Naive thymus-derived CD4-positive, alpha-beta T cell (primary cell): ENCODE data around the gene PPP6R3. TPM values are rescaled to one million over a fixed set of nuclear protein-coding genes. Genes with fewer than 3 reads are reported as not detected.

Experiments used
- ATAC-seq: fragments of 150-1000 bp; cut with Tn5 transposase; 2 replicates; pipeline ENCODE4 v1.10.0; 2021; ENCODE audit warnings: mild to moderate bottlenecking, moderate library complexity
- CTCF ChIA-PET: fragments of 350-600 bp; sonication (Branson Sonifier 250); formaldehyde crosslinking; loops from one replicate; lab custom pipeline; 2021; ENCODE audit warnings: antibody characterized with exemption; lab: Charles Lee
- POLR2A ChIA-PET: fragments of 350-600 bp; sonication (Branson Sonifier 250); formaldehyde crosslinking; loops from one replicate; lab custom pipeline; 2021; ENCODE audit warnings: antibody characterized with exemption, inconsistent platforms; lab: Charles Lee
- DNase-seq, 9 donors: peaks; one replicate each; pipeline versions ENCODE4 v3.0.0 to v3.0.0-alpha.2; 2020 to 2022; ENCODE audit warnings: mixed read lengths in 1 of 9
- H3K27ac ChIP-seq: one replicate; pipeline ENCODE4 v1.7.0; 2013; ENCODE audit warnings: mild to moderate bottlenecking, low read depth, low read length, moderate library complexity
- H3K27me3 ChIP-seq, 2 donors: one replicate each; pipeline ENCODE4 v1.7.0; 2013; ENCODE audit warnings: low read length in 2 of 2, mild to moderate bottlenecking in 2 of 2, moderate library complexity in 2 of 2; ENCODE audit not compliant: control insufficient read depth in 2 of 2, insufficient read depth in 2 of 2
- H3K36me3 ChIP-seq, 3 experiments: 1 replicate in 2 of 3; 2 replicates in 1 of 3; pipeline ENCODE4 v1.7.0; 2013; ENCODE audit warnings: low read length in 3 of 3, mild to moderate bottlenecking in 3 of 3, moderate library complexity in 1 of 3; ENCODE audit not compliant: insufficient read depth in 3 of 3, control insufficient read depth in 2 of 3
- H3K4me1 ChIP-seq, 2 donors: one replicate each; pipeline ENCODE4 v1.7.0; 2013; ENCODE audit warnings: low read length in 2 of 2, mild to moderate bottlenecking in 2 of 2, moderate library complexity in 1 of 2; ENCODE audit not compliant: control insufficient read depth in 2 of 2, insufficient read depth in 2 of 2
- H3K4me3 ChIP-seq: 2 replicates; pipeline ENCODE4 v1.7.0; 2013; ENCODE audit warnings: mild to moderate bottlenecking, low read length
- H3K9me3 ChIP-seq, 3 experiments: 1 replicate in 2 of 3; 2 replicates in 1 of 3; pipeline ENCODE4 v1.7.0; 2013; ENCODE audit warnings: low read length in 3 of 3; ENCODE audit not compliant: control insufficient read depth in 2 of 3
- H3K27ac Mint-ChIP-seq, 9 donors: one replicate each; pipeline ENCODE4 v1.8.0; 2020 to 2022; ENCODE audit warnings: mixed read lengths in 9 of 9, mild to moderate bottlenecking in 8 of 9, moderate library complexity in 5 of 9, inconsistent platforms in 2 of 9
- H3K27me3 Mint-ChIP-seq, 5 donors: one replicate each; pipeline ENCODE4 v1.8.0; 2021 to 2022; ENCODE audit warnings: mixed read lengths in 5 of 5, mild to moderate bottlenecking in 1 of 5
- H3K36me3 Mint-ChIP-seq, 5 donors: one replicate each; pipeline ENCODE4 v1.8.0; 2020 to 2022; ENCODE audit warnings: mixed read lengths in 5 of 5, mild to moderate bottlenecking in 3 of 5, inconsistent platforms in 1 of 5
- H3K4me1 Mint-ChIP-seq, 7 donors: one replicate each; pipeline ENCODE4 v1.8.0; 2020 to 2022; ENCODE audit warnings: mixed read lengths in 7 of 7, mild to moderate bottlenecking in 3 of 7, inconsistent platforms in 1 of 7
- H3K4me3 Mint-ChIP-seq, 10 donors: one replicate each; pipeline ENCODE4 v1.8.0; 2020 to 2022; ENCODE audit warnings: mild to moderate bottlenecking in 10 of 10, mixed read lengths in 10 of 10, moderate library complexity in 6 of 10, inconsistent platforms in 2 of 10
- H3K9me3 Mint-ChIP-seq, 11 donors: one replicate each; pipeline ENCODE4 v1.8.0; 2020 to 2022; ENCODE audit warnings: mixed read lengths in 11 of 11, mild to moderate bottlenecking in 4 of 11, inconsistent platforms in 1 of 11, moderate library complexity in 1 of 11
- intact Hi-C, 2 donors: fragments of 100-400 bp; cut with micrococcal nuclease; formaldehyde crosslinking; loops; one replicate each; pipeline ENCODE4 v1.15.1; 2023
- polyA plus RNA-seq, 2 donors: library from polyadenylated mRNA; unstranded; fragments of 300-500 nt; fragmentation: Illumina TruSeq; gene quantifications; one replicate each; pipeline ENCODE4 v1.2.3, GENCODE V29; 2021
- total RNA-seq, 6 experiments: library from RNA in 5 of 6; stranded (reverse) in 5 of 6; gene quantifications; 1 replicate in 5 of 6; 2 replicates in 1 of 6; pipeline ENCODE4 v1.2.3 and lab custom pipeline; 2021 to 2026

Gene PPP6R3
- total and polyA plus RNA-seq, 7 experiments from 2014 or later = 43.5 to 159 (median 133) TPM

DNA sequence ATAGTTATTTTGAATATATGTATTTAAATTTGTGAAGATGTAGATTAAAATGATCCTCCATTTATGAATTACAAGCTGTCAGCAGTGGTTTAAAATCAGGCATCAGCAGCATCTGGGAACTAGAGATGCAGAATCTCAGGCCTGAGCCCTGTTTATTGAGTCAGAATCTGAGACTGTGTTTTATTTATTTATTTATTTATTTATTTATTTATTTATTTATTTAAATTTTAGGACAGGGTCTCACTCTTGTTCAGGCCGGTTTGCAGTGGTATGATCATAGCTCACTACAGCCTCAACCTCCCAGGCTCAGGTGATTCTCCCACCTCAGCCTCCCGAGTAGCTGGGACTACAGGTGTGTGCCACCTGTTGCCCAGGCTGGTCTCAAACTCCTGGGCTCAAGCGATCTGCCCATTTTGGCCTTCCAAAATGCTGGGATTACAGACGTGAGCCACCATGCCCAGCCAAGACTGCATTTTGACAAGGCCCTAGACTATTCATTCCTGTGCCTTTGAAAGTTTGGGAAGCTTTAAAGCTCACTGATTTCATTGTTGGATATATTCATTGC, 70.7 kb downstream of the PPP6R3 start:
- peaks cover 0 to 32% (median 5%) of the 10 kb centered on the region in 3 experiments for H3K36me3 ChIP-seq
- ATAC-seq (no peak), DNase-seq (no peak)
- Mint-ChIP-seq H3K4me3 (peak overlapping the region in 1 of 10 donors; percentile 41), H3K4me1 (peaks cover 54 to 99% (median 89%) of the 10 kb centered on the region in 7 donors), H3K27me3 (no peaks in the 10 kb centered on the region), H3K9me3 (no peaks in the 10 kb centered on the region), H3K36me3 (peaks cover 10 to 43% (median 16%) of the 10 kb centered on the region in 5 donors), H3K27ac (peak overlapping the region in 7 of 9 donors; percentile 6 to 73 (median 60))
- intact Hi-C loops = no loop called here
- peaks cover 23 to 28% of the 10 kb centered on the region in 2 donors for H3K4me1 ChIP-seq
- no peak overlapping the region for H3K27ac ChIP-seq
- POLR2A ChIA-PET = interaction anchor here (1.6 kb wide), 1 partner anchor 19 kb away, joined by 5 read pairs; no protein-coding TSS in a partner anchor
- no peak overlapping the region for H3K4me3 ChIP-seq
- no peaks in the 10 kb centered on the region for H3K9me3 ChIP-seq
- H3K27me3 ChIP-seq = no peaks in the 10 kb centered on the region
- CTCF ChIA-PET = interaction anchor here (1.5 kb wide), 1 partner anchor 72 kb away, joined by 3 read pairs; no protein-coding TSS in a partner anchor

DNA sequence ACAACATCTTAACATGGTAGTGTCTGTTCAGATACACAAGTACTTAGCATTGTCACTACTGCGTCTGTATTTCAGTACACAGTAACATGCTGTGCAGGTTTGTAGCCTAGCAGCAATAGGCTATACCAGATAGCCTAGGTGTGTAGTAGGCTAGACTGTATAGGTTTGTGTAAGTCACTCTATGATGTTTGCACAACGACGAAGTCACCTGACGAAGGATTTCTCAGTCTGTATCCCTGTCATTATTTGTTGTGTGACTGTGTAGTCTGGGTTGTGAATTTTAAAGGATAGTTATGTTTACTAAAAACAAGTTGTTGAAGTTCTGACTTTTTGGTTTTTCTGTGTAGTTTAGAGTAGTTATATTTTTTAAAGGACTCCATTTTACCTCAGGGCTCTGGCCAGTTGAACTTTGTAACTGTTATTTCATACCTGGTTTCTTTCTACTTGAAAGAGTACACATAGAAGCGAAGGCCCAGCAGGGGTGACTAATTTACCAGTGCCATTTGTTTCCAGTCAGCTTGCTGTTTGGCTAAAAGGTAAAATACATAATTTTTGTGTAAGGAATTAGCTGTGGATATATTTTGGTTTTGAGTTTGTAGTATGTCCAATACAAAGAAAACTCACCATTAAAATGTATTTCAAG, 72.3 kb downstream of the PPP6R3 start:
- Mint-ChIP-seq H3K4me1 (peaks cover 43 to 96% (median 86%) of the 10 kb centered on the region in 7 donors), H3K27me3 (no peaks in the 10 kb centered on the region), H3K9me3 (no peaks in the 10 kb centered on the region), H3K36me3 (peaks cover 4 to 37% (median 12%) of the 10 kb centered on the region in 5 donors), H3K4me3 (peak overlapping the region in 1 of 10 donors; percentile 12), H3K27ac (peak overlapping the region in 4 of 9 donors; percentile 6 to 57 (median 16))
- Histone ChIP-seq H3K4me3 (no peak overlapping the region), H3K9me3 (no peaks in the 10 kb centered on the region), H3K27ac (no peak overlapping the region), H3K4me1 (peaks cover 13 to 20% of the 10 kb centered on the region in 2 donors), H3K27me3 (no peaks in the 10 kb centered on the region), H3K36me3 (peaks cover 0 to 25% (median 0%) of the 10 kb centered on the region in 3 experiments)
- intact Hi-C loops = no loop called here
- ATAC-seq (no peak), DNase-seq (no peak)
- CTCF ChIA-PET = no interaction called here
- POLR2A ChIA-PET = interaction anchor here (0.7 kb wide), 2 partner anchors 15 to 1713 kb away, joined by 3 read pairs; no protein-coding TSS in a partner anchor

DNA sequence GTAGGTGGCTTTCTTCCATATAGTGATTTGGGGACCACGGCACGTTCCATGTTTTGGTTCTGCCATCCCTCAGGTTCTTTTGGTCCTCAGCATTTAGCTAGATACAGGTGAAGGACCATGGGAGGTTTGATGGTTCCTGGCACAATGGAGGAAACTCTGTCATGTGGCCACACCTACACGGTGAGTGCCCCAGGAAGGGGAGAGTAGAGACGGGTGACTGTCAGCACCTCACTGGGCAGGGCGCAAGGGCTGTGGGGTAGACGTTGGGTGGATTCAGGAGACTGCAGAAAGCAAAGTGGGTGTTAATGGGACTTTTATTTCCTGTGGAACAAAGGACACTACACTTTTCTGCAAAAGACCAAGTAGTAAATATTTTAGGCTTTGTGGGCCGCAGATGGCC, 73.4 kb downstream of the PPP6R3 start:
- H3K27ac Mint-ChIP-seq = peak overlapping the region in 8 of 9 donors; percentile 2 to 84 (median 72)
- Histone ChIP-seq H3K36me3 (peaks cover 0 to 31% (median 3%) of the 10 kb centered on the region in 3 experiments), H3K27ac (no peak overlapping the region), H3K4me3 (no peak overlapping the region), H3K9me3 (no peaks in the 10 kb centered on the region), H3K4me1 (peaks cover 6 to 9% of the 10 kb centered on the region in 2 donors), H3K27me3 (no peaks in the 10 kb centered on the region)
- ChIA-PET POLR2A (no interaction called here), CTCF (no interaction called here)
- peaks cover 42 to 93% (median 82%) of the 10 kb centered on the region in 7 donors for H3K4me1 Mint-ChIP-seq
- DNase-seq = no peak
- no peaks in the 10 kb centered on the region for H3K27me3 Mint-ChIP-seq
- intact Hi-C loops = no loop called here
- no peaks in the 10 kb centered on the region for H3K9me3 Mint-ChIP-seq
- peaks cover 8 to 40% (median 11%) of the 10 kb centered on the region in 5 donors for H3K36me3 Mint-ChIP-seq
- ATAC-seq = no peak
- H3K4me3 Mint-ChIP-seq = no peak overlapping the region

GRCh38 chr11:68535098-68535497, 74.5 kb downstream of the PPP6R3 start:
- Mint-ChIP-seq H3K27me3 (no peaks in the 10 kb centered on the region), H3K4me3 (no peak overlapping the region), H3K36me3 (peaks cover 10 to 43% (median 19%) of the 10 kb centered on the region in 5 donors), H3K27ac (peak overlapping the region in 6 of 9 donors; percentile 1 to 79 (median 54)), H3K4me1 (peaks cover 40 to 92% (median 84%) of the 10 kb centered on the region in 7 donors), H3K9me3 (no peaks in the 10 kb centered on the region)
- ChIA-PET POLR2A (no interaction called here), CTCF (no interaction called here)
- no peak for DNase-seq
- Histone ChIP-seq H3K27me3 (no peaks in the 10 kb centered on the region), H3K4me1 (peaks cover 6 to 7% of the 10 kb centered on the region in 2 donors), H3K4me3 (no peak overlapping the region), H3K36me3 (peaks cover 0 to 42% (median 3%) of the 10 kb centered on the region in 3 experiments), H3K9me3 (no peaks in the 10 kb centered on the region), H3K27ac (no peak overlapping the region)
- ATAC-seq = no peak
- intact Hi-C loops = no loop called here

DNA sequence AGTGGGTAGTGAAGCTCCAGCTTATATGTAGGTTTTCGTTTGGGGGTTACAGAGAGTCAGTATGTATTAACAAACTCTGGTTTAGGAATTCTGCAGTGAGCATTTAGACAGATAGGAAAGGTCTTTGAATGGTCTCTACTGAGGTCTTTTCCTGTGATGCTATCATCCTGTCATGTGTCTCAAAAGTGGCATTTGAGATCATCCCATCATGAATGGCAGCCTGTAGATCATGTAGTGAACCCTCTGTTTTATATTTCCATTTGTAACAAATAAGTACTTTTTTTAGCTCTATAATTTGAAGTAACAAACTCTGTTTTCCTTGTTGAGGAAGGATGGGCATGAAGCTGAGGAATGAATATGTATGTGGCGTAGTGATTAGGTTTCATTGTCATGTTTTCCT, 76.2 kb downstream of the PPP6R3 start:
- H3K4me3 ChIP-seq = no peak overlapping the region
- ChIA-PET CTCF (no interaction called here), POLR2A (interaction anchor here (0.6 kb wide), 1 partner anchor 36 kb away, joined by 3 read pairs; no protein-coding TSS in a partner anchor)
- H3K9me3 ChIP-seq = no peaks in the 10 kb centered on the region
- H3K27ac ChIP-seq = no peak overlapping the region
- Mint-ChIP-seq H3K27me3 (no peaks in the 10 kb centered on the region), H3K27ac (peak overlapping the region in 7 of 9 donors; percentile 10 to 79 (median 43)), H3K36me3 (peaks cover 20 to 43% (median 27%) of the 10 kb centered on the region in 5 donors), H3K9me3 (no peaks in the 10 kb centered on the region), H3K4me3 (no peak overlapping the region), H3K4me1 (peaks cover 42 to 93% (median 86%) of the 10 kb centered on the region in 7 donors)
- peaks cover 0 to 48% (median 3%) of the 10 kb centered on the region in 3 experiments for H3K36me3 ChIP-seq
- no peaks in the 10 kb centered on the region for H3K27me3 ChIP-seq
- DNase-seq = no peak
- intact Hi-C loops = no loop called here
- peaks cover 6 to 7% of the 10 kb centered on the region in 2 donors for H3K4me1 ChIP-seq
- ATAC-seq = no peak

DNA sequence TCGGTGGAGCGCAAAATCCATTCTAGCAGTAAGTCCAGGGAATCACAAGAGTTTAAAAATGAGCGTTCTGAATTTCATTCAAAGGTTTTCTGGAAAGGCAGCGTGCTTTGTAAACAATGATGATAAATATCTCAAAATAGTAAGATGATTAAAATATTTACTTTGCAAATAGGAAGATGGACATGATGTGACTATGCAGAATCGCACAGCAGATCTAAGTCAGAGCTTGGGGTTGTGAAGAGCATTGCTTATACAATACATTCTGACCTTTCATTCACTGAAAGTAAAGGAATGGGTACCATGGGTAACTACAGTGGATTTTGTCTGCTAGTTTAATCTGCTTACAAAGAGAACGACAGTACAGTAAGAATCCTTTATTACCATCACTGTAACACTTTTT, 77.5 kb downstream of the PPP6R3 start:
- H3K27ac Mint-ChIP-seq = peak overlapping the region in 5 of 9 donors; percentile 1 to 22 (median 14)
- Histone ChIP-seq H3K27ac (no peak overlapping the region), H3K36me3 (peaks cover 0 to 51% (median 3%) of the 10 kb centered on the region in 3 experiments), H3K9me3 (no peaks in the 10 kb centered on the region), H3K4me1 (peaks cover 6 to 7% of the 10 kb centered on the region in 2 donors), H3K4me3 (no peak overlapping the region), H3K27me3 (no peaks in the 10 kb centered on the region)
- POLR2A ChIA-PET = no interaction called here
- ATAC-seq (no peak), DNase-seq (no peak)
- no peak overlapping the region for H3K4me3 Mint-ChIP-seq
- intact Hi-C loops = no loop called here
- peaks cover 47 to 91% (median 82%) of the 10 kb centered on the region in 7 donors for H3K4me1 Mint-ChIP-seq
- H3K36me3 Mint-ChIP-seq = peaks cover 20 to 46% (median 31%) of the 10 kb centered on the region in 5 donors
- no peaks in the 10 kb centered on the region for H3K9me3 Mint-ChIP-seq
- CTCF ChIA-PET = no interaction called here
- no peaks in the 10 kb centered on the region for H3K27me3 Mint-ChIP-seq
